ENCODE results near the gene HTR1A.

The HTR1A gene

GRCh38 chr5:63962279-63962678 is at the start of gene HTR1A:
HTR1A (minus strand) TSS chr5:63962445; CDS start chr5:63961719, 726 bp downstream.
- no peaks in the 10 kb centered on the region for H3K4me1 ChIP-seq (ENCODE audit: control insufficient read depth, insufficient read depth, low read length)
- H3K9ac ChIP-seq (ENCODE audit: low read length in 2 of 2) = no peak within 1 kb of the TSS
- peaks cover 28% of the 10 kb centered on the region in 2 donors for H3K27me3 ChIP-seq (ENCODE audit: control insufficient read depth in 1 of 2, insufficient read depth in 2 of 2, low read length in 2 of 2)
- no peak within 1 kb of the TSS for H3K27ac ChIP-seq (ENCODE audit: low read length)
- H3K9me3 ChIP-seq (ENCODE audit: control insufficient read depth in 2 of 2, low read length in 2 of 2) = peaks cover 0 to 3% of the 10 kb centered on the region in 2 donors
- no peak within 1 kb of the TSS for H3K4me3 ChIP-seq (ENCODE audit: low read length in 2 of 2)
- H3K36me3 ChIP-seq (ENCODE audit: control insufficient read depth in 2 of 2, insufficient read depth in 2 of 2, low read length in 2 of 2) = no peaks in the 10 kb centered on the region

DNA sequence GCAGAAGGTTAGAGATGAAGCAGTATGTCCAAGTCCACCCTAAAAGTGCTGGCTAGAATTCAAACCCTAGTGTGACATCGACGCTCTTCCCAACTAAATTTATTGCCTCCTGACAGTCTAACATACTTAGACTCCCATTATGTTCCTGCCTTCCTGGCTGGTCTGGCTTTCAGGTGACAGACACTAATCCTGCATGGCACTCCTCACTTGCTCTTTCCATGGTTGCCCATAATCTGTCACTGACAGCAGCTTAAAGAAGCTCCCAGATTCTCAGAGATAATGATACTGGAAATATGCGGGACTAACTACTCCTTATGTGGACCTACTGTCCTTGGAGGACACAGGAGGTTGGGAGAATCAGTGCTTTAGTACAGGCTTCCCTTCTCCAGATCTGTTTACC is 41.7 kb upstream of the HTR1A start:
- H3K9me3 ChIP-seq (ENCODE audit: control insufficient read depth in 2 of 2, low read length in 2 of 2) = no peaks in the 10 kb centered on the region
- H3K9ac ChIP-seq (ENCODE audit: low read length in 2 of 2) = no peak overlapping the region
- no peaks in the 10 kb centered on the region for H3K4me1 ChIP-seq (ENCODE audit: control insufficient read depth, insufficient read depth, low read length)
- no peaks in the 10 kb centered on the region for H3K36me3 ChIP-seq (ENCODE audit: control insufficient read depth in 2 of 2, insufficient read depth in 2 of 2, low read length in 2 of 2)
- H3K27me3 ChIP-seq (ENCODE audit: control insufficient read depth in 1 of 2, insufficient read depth in 2 of 2, low read length in 2 of 2) = no peaks in the 10 kb centered on the region
- H3K27ac ChIP-seq (ENCODE audit: low read length) = no peak overlapping the region
- H3K4me3 ChIP-seq (ENCODE audit: low read length in 2 of 2) = no peak overlapping the region

GRCh38 chr5:64000096-64000495 is 37.9 kb upstream of the HTR1A start:
- Histone ChIP-seq H3K9me3 (ENCODE audit: control insufficient read depth in 2 of 2, low read length in 2 of 2) (no peaks in the 10 kb centered on the region), H3K36me3 (ENCODE audit: control insufficient read depth in 2 of 2, insufficient read depth in 2 of 2, low read length in 2 of 2) (no peaks in the 10 kb centered on the region), H3K4me3 (ENCODE audit: low read length in 2 of 2) (no peak overlapping the region), H3K4me1 (ENCODE audit: control insufficient read depth, insufficient read depth, low read length) (no peaks in the 10 kb centered on the region), H3K9ac (ENCODE audit: low read length in 2 of 2) (no peak overlapping the region), H3K27ac (ENCODE audit: low read length) (no peak overlapping the region), H3K27me3 (ENCODE audit: control insufficient read depth in 1 of 2, insufficient read depth in 2 of 2, low read length in 2 of 2) (no peaks in the 10 kb centered on the region)

GRCh38 chr5:63987053-63987452 is 24.8 kb upstream of the HTR1A start:
- no peaks in the 10 kb centered on the region for H3K36me3 ChIP-seq (ENCODE audit: control insufficient read depth in 2 of 2, insufficient read depth in 2 of 2, low read length in 2 of 2)
- H3K27ac ChIP-seq (ENCODE audit: low read length) = no peak overlapping the region
- H3K9ac ChIP-seq (ENCODE audit: low read length in 2 of 2) = no peak overlapping the region
- no peaks in the 10 kb centered on the region for H3K4me1 ChIP-seq (ENCODE audit: control insufficient read depth, insufficient read depth, low read length)
- H3K4me3 ChIP-seq (ENCODE audit: low read length in 2 of 2) = no peak overlapping the region
- H3K9me3 ChIP-seq (ENCODE audit: control insufficient read depth in 2 of 2, low read length in 2 of 2) = no peaks in the 10 kb centered on the region
- no peaks in the 10 kb centered on the region for H3K27me3 ChIP-seq (ENCODE audit: control insufficient read depth in 1 of 2, insufficient read depth in 2 of 2, low read length in 2 of 2)

DNA sequence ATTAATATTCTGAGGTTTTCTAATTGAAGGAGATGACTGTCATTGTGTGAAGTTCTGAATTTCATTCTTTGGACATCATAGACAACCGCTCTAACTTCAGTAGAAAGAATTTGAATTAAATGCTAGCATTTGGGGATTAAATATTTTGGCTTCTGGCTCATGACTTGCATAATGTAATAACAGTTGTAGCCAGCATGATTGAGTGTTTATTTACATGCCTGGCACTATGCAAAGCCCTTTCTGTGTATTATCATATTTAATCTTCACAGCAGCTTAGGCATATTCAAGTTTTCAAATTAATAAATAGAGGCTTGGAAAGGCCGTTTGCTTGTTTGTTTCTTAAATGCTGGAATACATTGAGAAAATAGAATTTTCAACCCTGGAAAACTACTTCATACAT is 19.6 kb upstream of the HTR1A start:
- Histone ChIP-seq H3K27ac (ENCODE audit: low read length) (no peak overlapping the region), H3K27me3 (ENCODE audit: control insufficient read depth in 1 of 2, insufficient read depth in 2 of 2, low read length in 2 of 2) (no peaks in the 10 kb centered on the region), H3K4me3 (ENCODE audit: low read length in 2 of 2) (no peak overlapping the region), H3K4me1 (ENCODE audit: control insufficient read depth, insufficient read depth, low read length) (no peaks in the 10 kb centered on the region), H3K36me3 (ENCODE audit: control insufficient read depth in 2 of 2, insufficient read depth in 2 of 2, low read length in 2 of 2) (no peaks in the 10 kb centered on the region), H3K9ac (ENCODE audit: low read length in 2 of 2) (no peak overlapping the region), H3K9me3 (ENCODE audit: control insufficient read depth in 2 of 2, low read length in 2 of 2) (no peaks in the 10 kb centered on the region)

GRCh38 chr5:63963926-63964325 is 1.7 kb upstream of the HTR1A start:
- Histone ChIP-seq H3K4me1 (ENCODE audit: control insufficient read depth, insufficient read depth, low read length) (no peaks in the 10 kb centered on the region), H3K27ac (ENCODE audit: low read length) (no peak overlapping the region), H3K36me3 (ENCODE audit: control insufficient read depth in 2 of 2, insufficient read depth in 2 of 2, low read length in 2 of 2) (no peaks in the 10 kb centered on the region), H3K9ac (ENCODE audit: low read length in 2 of 2) (no peak overlapping the region), H3K4me3 (ENCODE audit: low read length in 2 of 2) (no peak overlapping the region), H3K27me3 (ENCODE audit: control insufficient read depth in 1 of 2, insufficient read depth in 2 of 2, low read length in 2 of 2) (peaks cover 24 to 28% of the 10 kb centered on the region in 2 donors), H3K9me3 (ENCODE audit: control insufficient read depth in 2 of 2, low read length in 2 of 2) (peaks cover 2 to 3% of the 10 kb centered on the region in 2 donors)

GRCh38 chr5:63963080-63963735 is 963 bp upstream of the HTR1A start:
- H3K27ac ChIP-seq (ENCODE audit: low read length) = no peak overlapping the region
- no peak overlapping the region for H3K9ac ChIP-seq (ENCODE audit: low read length in 2 of 2)
- H3K4me3 ChIP-seq (ENCODE audit: low read length in 2 of 2) = no peak overlapping the region
- no peaks in the 10 kb centered on the region for H3K4me1 ChIP-seq (ENCODE audit: control insufficient read depth, insufficient read depth, low read length)
- H3K27me3 ChIP-seq (ENCODE audit: control insufficient read depth in 1 of 2, insufficient read depth in 2 of 2, low read length in 2 of 2) = peaks cover 28% of the 10 kb centered on the region in 2 donors
- peaks cover 2 to 3% of the 10 kb centered on the region in 2 donors for H3K9me3 ChIP-seq (ENCODE audit: control insufficient read depth in 2 of 2, low read length in 2 of 2)
- H3K36me3 ChIP-seq (ENCODE audit: control insufficient read depth in 2 of 2, insufficient read depth in 2 of 2, low read length in 2 of 2) = no peaks in the 10 kb centered on the region

DNA sequence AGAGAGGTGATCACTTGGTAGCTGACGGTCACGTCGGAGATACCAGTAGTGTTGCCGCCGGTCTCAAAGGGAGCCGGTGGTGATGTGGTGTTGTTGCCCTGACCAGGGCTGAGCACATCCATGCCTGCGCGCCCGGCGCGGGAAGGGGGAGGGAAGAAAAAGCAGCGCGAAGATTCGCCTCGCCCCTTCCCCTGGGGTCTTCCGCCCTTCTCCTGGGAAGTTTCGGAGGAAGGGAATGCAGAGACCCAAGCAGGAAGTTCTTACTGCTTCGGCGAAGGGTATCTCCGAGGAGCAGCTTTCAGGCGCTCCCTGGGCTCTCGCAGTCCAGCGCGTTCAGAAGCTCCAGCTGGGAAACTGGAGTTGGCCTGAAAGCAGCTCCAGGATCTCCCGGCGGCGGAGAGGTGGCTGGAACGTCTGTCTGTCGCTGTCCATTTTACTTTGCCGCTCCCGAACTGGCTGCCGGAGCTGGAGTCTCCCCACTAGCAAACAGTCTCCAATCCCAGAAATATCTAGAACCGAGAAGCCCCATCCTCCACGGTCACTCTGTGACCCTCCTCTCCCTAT is 565 bp downstream of the HTR1A start:
- Histone ChIP-seq H3K4me3 (ENCODE audit: low read length in 2 of 2) (no peak overlapping the region), H3K36me3 (ENCODE audit: control insufficient read depth in 2 of 2, insufficient read depth in 2 of 2, low read length in 2 of 2) (no peaks in the 10 kb centered on the region), H3K9ac (ENCODE audit: low read length in 2 of 2) (no peak overlapping the region), H3K9me3 (ENCODE audit: control insufficient read depth in 2 of 2, low read length in 2 of 2) (peaks cover 0 to 3% of the 10 kb centered on the region in 2 donors), H3K27me3 (ENCODE audit: control insufficient read depth in 1 of 2, insufficient read depth in 2 of 2, low read length in 2 of 2) (peaks cover 28% of the 10 kb centered on the region in 2 donors), H3K27ac (ENCODE audit: low read length) (no peak overlapping the region), H3K4me1 (ENCODE audit: control insufficient read depth, insufficient read depth, low read length) (no peaks in the 10 kb centered on the region)

DNA sequence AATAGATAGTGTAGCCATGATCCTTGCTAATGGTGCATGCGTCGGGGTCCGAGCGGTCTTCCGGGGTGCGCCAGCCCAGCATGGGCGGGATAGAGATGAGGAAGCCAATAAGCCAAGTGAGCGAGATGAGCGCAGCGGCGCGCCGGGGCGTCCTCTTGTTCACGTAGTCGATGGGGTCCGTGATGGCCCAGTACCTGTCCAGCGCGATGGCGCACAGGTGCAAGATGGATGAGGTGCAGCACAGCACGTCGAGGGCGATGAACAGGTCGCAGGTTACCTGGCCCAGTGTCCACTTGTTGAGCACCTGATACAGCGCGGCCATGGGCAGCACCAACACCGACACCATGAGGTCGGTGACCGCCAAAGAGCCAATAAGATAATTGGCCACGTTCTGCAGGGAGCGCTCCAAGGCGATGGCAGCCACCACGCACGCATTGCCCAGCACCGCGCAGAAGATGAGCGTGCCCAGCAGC is 1.1 kb downstream of the HTR1A start:
- Histone ChIP-seq H3K9ac (ENCODE audit: low read length in 2 of 2) (no peak overlapping the region), H3K9me3 (ENCODE audit: control insufficient read depth in 2 of 2, low read length in 2 of 2) (peaks cover 0 to 3% of the 10 kb centered on the region in 2 donors), H3K4me3 (ENCODE audit: low read length in 2 of 2) (no peak overlapping the region), H3K27me3 (ENCODE audit: control insufficient read depth in 1 of 2, insufficient read depth in 2 of 2, low read length in 2 of 2) (peaks cover 28% of the 10 kb centered on the region in 2 donors), H3K27ac (ENCODE audit: low read length) (no peak overlapping the region), H3K36me3 (ENCODE audit: control insufficient read depth in 2 of 2, insufficient read depth in 2 of 2, low read length in 2 of 2) (no peaks in the 10 kb centered on the region), H3K4me1 (ENCODE audit: control insufficient read depth, insufficient read depth, low read length) (no peaks in the 10 kb centered on the region)

DNA sequence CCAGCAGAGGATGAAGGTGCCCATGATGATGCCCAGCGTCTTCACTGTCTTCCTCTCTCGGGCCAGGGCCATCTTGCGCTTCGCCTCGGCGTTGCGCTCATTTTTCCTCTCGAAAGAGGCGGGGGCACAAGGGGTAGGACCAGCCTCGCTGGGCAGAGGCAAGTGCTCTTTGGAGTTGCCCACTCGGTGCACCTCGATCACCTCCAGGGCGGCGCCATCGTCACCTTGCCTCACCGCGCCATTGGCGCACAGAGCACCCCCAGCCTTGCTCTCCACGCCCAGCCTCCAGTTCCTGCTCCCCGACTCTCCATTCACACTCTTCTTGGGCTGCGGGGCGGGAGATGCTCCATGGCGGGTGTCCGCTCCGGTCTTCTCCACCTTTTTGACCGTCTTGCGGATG is 1.6 kb downstream of the HTR1A start:
- Histone ChIP-seq H3K4me1 (ENCODE audit: control insufficient read depth, insufficient read depth, low read length) (no peaks in the 10 kb centered on the region), H3K36me3 (ENCODE audit: control insufficient read depth in 2 of 2, insufficient read depth in 2 of 2, low read length in 2 of 2) (no peaks in the 10 kb centered on the region), H3K9ac (ENCODE audit: low read length in 2 of 2) (no peak overlapping the region), H3K27ac (ENCODE audit: low read length) (no peak overlapping the region), H3K9me3 (ENCODE audit: control insufficient read depth in 2 of 2, low read length in 2 of 2) (peaks cover 0 to 3% of the 10 kb centered on the region in 2 donors), H3K27me3 (ENCODE audit: control insufficient read depth in 1 of 2, insufficient read depth in 2 of 2, low read length in 2 of 2) (peaks cover 28% of the 10 kb centered on the region in 2 donors), H3K4me3 (ENCODE audit: low read length in 2 of 2) (no peak overlapping the region)

All from stomach smooth muscle (tissue), 2 donors.